Measurements from ENCODE around the gene CCDC197.
A peak's percentile ranks its signal among the peaks of the same experiment; 100 is the strongest.

The CCDC197 gene

GRCh38 chr14:93961620-93962019 lies 35.5 kb upstream of the CCDC197 start:
- no peak for DNase-seq

- peak; percentile 63 for DNase-seq
Measured at GRCh38 chr14:93962701-93963601, 34.1 kb upstream of the CCDC197 start.

- DNase-seq, result no peak
Measured at GRCh38 chr14:93963692-93964091, 33.4 kb upstream of the CCDC197 start.

GRCh38 chr14:93964281-93964680 lies 32.8 kb upstream of the CCDC197 start:
- DNase-seq, result no peak

GRCh38 chr14:93964820-93965286 lies 32.2 kb upstream of the CCDC197 start:
- no peak for DNase-seq

GRCh38 chr14:93965287-93965821 lies 31.7 kb upstream of the CCDC197 start:
- no peak for DNase-seq

- no peak for DNase-seq
Measured at GRCh38 chr14:93965946-93966474, 31.1 kb upstream of the CCDC197 start.

GRCh38 chr14:93967637-93968250 lies 29.4 kb upstream of the CCDC197 start:
- no peak for DNase-seq

- DNase-seq, result no peak
Measured at GRCh38 chr14:93969082-93969828, 27.8 kb upstream of the CCDC197 start.

- peak; percentile 69 for DNase-seq
Measured at GRCh38 chr14:93970585-93970964, 26.5 kb upstream of the CCDC197 start.

- peak; percentile 49 for DNase-seq
Measured at GRCh38 chr14:93970965-93971634, 26.0 kb upstream of the CCDC197 start.

- DNase-seq, result no peak
Measured at GRCh38 chr14:93971635-93972027, 25.5 kb upstream of the CCDC197 start.

GRCh38 chr14:93972618-93973205 lies 24.4 kb upstream of the CCDC197 start:
- DNase-seq, result no peak

GRCh38 chr14:93973607-93974006 lies 23.5 kb upstream of the CCDC197 start:
- no peak for DNase-seq

- DNase-seq, result no peak
Measured at GRCh38 chr14:93974299-93974698, 22.8 kb upstream of the CCDC197 start.

GRCh38 chr14:93974833-93975232 lies 22.3 kb upstream of the CCDC197 start:
- DNase-seq, result no peak

- DNase-seq, result no peak
Measured at GRCh38 chr14:93975791-93976476, 21.2 kb upstream of the CCDC197 start.

GRCh38 chr14:93976477-93977057 lies 20.5 kb upstream of the CCDC197 start, which contains the start of gene ASB2:
Gene ASB2 (minus strand): TSS chr14:93976570. CDS start chr14:93964539, 12,031 bp downstream.
- DNase-seq, result no peak

- DNase-seq, result no peak
Measured at GRCh38 chr14:93977171-93977570, 19.9 kb upstream of the CCDC197 start.

GRCh38 chr14:93977790-93978581 lies 19.1 kb upstream of the CCDC197 start:
- peak; percentile 71 for DNase-seq

Measured in activated effector memory CD4-positive, alpha-beta T cell treated with Interleukin-2 at 50 U/mL for 16 hours (primary cell).